HepG2 (cell line): ENCODE data around the gene ZNRD2. TPM values are rescaled to one million over a fixed set of nuclear protein-coding genes. Genes with fewer than 3 reads are reported as not detected.
A peak's percentile ranks its signal among the peaks of the same experiment; 100 is the strongest.

Experiments
- CEBPB ChIP-seq: IDR thresholded peaks from 2 replicates; pipeline ENCODE4 v1.6.1; 2011; ENCODE audit warnings: low read depth, low read length, improper control_type of control experiment, borderline replicate concordance
- GABPB1 ChIP-seq: IDR thresholded peaks from 2 replicates; pipeline ENCODE4 v1.6.1; 2016; ENCODE audit warnings: mild to moderate bottlenecking, missing genetic modification reagents, moderate library complexity, missing compliant biosample characterization
- KLF6 ChIP-seq: IDR thresholded peaks from 2 replicates; pipeline ENCODE4 v1.8.0; 2016; ENCODE audit warnings: missing biosample characterization, missing genetic modification reagents
- RARA ChIP-seq: IDR thresholded peaks from 2 replicates; pipeline ENCODE4 v1.6.1; 2016; ENCODE audit warnings: missing genetic modification reagents, missing compliant biosample characterization
- SAP130 ChIP-seq: IDR thresholded peaks from 2 replicates; pipeline ENCODE4 v1.6.1; 2016; ENCODE audit warnings: low read depth
- SPEN ChIP-seq: sonication (generic); formaldehyde crosslinking; IDR thresholded peaks from 2 replicates; pipeline ENCODE4 v1.5.1; 2020; ENCODE audit warnings: low read depth, mild to moderate bottlenecking, missing genetic modification reagents
- U2AF2 ChIP-seq: fragments of 200-400 bp; formaldehyde crosslinking; IDR thresholded peaks from 2 replicates; pipeline ENCODE4 v1.6.1; 2017; ENCODE audit warnings: low read depth, mild to moderate bottlenecking, low read length
- ZMAT3 ChIP-seq: sonication (generic); formaldehyde crosslinking; conservative IDR thresholded peaks from 2 replicates; pipeline ENCODE4 v1.7.0; 2021; ENCODE audit warnings: missing genetic modification reagents
- ZNF569 ChIP-seq: sonication (generic); formaldehyde crosslinking; IDR thresholded peaks from 2 replicates; pipeline ENCODE4 v1.5.0; 2020; ENCODE audit warnings: mild to moderate bottlenecking, missing genetic modification reagents, moderate library complexity, borderline replicate concordance
- ZNF598 ChIP-seq: sonication (generic); formaldehyde crosslinking; IDR thresholded peaks from 2 replicates; pipeline ENCODE4 v1.5.1; 2020; ENCODE audit warnings: mild to moderate bottlenecking, missing genetic modification reagents, borderline replicate concordance
- ZNF883 ChIP-seq: sonication (generic); formaldehyde crosslinking; IDR thresholded peaks from 2 replicates; pipeline ENCODE4 v1.5.1; 2020; ENCODE audit warnings: mild to moderate bottlenecking, missing genetic modification reagents; ENCODE audit errors: not compliant biosample characterization
- polyA plus RNA-seq, 8 experiments: library from polyadenylated mRNA; depleted of rRNA in 3 of 8; stranded (reverse) in 7 of 8; unstranded in 1 of 8; fragments of >200 nt; fragmentation: Illumina TruSeq in 4 of 8; extraction: Trizol in 4 of 8; gene quantifications; 2 replicates each; pipeline versions ENCODE4 v1.2.1 to v1.2.3, GENCODE V29; 2011 to 2016; ENCODE audit warnings: low read depth in 4 of 8, missing spikeins in 1 of 8, mixed read lengths in 1 of 8; ENCODE audit not compliant: insufficient read depth in 1 of 8
- total RNA-seq, 5 experiments: library from RNA; depleted of rRNA; stranded (reverse); fragments of >200 nt; fragmentation: Illumina TruSeq; extraction: Trizol; gene quantifications; 2 replicates each; pipeline ENCODE4 v1.2.3, GENCODE V29; 2016; ENCODE audit warnings: low read depth in 1 of 5
- TF ChIP-seq, protein P1 (sequence below): sonication (generic); formaldehyde crosslinking; IDR thresholded peaks from 2 replicates; pipeline ENCODE4 v1.9.0; 2021; ENCODE audit warnings: mild to moderate bottlenecking, missing genetic modification reagents
- TF ChIP-seq, protein P2 (sequence below): IDR thresholded peaks from 2 replicates; pipeline ENCODE4 v1.6.1; 2016; ENCODE audit warnings: missing genetic modification reagents, missing compliant biosample characterization
- TF ChIP-seq, protein P3 (sequence below): sonication (generic); formaldehyde crosslinking; IDR thresholded peaks from 2 replicates; pipeline ENCODE4 v1.4.0; 2020; ENCODE audit warnings: missing genetic modification reagents
- TF ChIP-seq, protein P4 (sequence below): sonication (generic); formaldehyde crosslinking; IDR thresholded peaks from 2 replicates; pipeline ENCODE4 v1.8.0; 2022; ENCODE audit warnings: missing genetic modification reagents, mild to moderate bottlenecking, borderline replicate concordance
- TF ChIP-seq, protein P5 (sequence below): sonication (generic); formaldehyde crosslinking; IDR thresholded peaks from 2 replicates; pipeline ENCODE4 v1.4.0; 2020; ENCODE audit warnings: missing genetic modification reagents

Gene ZNRD2
- total and polyA plus RNA-seq, 2 of the 13 experiments (the other 11 are each of a cell fraction or from before 2014, with no cell fraction given), result 29.2 to 34.0 TPM

DNA sequence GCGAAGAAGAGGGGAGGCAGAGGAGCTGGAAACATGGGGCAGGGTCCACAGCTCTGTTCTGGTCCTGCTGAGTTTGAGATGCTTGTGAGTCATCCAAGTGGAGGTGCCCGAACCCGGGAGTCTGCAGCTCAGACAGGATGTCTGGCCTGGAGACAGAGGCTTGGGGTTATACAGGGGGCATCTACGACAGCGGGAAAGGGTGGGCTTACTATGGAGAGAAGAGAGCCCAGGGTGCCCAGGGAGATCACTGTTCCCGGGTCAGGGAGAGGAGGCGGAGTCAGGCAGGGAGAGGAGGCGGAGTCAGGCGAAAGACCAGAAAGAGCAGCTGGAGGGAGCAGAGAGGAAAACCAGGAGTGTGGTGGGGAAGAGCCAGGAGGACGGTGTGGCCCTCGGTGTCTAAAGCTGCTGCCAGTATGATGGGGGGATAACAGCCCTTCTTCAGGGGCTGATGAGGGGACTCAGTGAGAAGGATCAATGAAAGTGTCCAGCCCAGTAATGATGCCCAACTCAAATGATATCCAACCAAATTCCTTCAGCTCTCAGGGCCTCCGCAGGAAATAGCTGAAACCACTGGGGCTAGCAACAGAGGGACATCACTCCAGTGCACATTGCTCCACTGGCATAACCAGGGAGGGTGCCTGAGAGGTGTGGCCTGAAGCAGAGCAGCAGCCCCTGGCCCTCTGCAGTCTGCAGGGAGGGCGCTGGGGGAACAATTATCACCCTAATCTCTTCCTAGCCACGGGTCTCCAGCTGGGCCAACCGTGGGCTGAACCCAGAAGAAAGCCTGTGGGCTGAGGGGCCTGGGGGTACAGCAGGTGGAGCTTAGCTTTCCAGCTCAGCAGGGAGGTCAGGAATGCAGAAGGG lies 9.5 kb upstream of the ZNRD2 start (continued):
- TF ChIP-seq, protein P1, sequence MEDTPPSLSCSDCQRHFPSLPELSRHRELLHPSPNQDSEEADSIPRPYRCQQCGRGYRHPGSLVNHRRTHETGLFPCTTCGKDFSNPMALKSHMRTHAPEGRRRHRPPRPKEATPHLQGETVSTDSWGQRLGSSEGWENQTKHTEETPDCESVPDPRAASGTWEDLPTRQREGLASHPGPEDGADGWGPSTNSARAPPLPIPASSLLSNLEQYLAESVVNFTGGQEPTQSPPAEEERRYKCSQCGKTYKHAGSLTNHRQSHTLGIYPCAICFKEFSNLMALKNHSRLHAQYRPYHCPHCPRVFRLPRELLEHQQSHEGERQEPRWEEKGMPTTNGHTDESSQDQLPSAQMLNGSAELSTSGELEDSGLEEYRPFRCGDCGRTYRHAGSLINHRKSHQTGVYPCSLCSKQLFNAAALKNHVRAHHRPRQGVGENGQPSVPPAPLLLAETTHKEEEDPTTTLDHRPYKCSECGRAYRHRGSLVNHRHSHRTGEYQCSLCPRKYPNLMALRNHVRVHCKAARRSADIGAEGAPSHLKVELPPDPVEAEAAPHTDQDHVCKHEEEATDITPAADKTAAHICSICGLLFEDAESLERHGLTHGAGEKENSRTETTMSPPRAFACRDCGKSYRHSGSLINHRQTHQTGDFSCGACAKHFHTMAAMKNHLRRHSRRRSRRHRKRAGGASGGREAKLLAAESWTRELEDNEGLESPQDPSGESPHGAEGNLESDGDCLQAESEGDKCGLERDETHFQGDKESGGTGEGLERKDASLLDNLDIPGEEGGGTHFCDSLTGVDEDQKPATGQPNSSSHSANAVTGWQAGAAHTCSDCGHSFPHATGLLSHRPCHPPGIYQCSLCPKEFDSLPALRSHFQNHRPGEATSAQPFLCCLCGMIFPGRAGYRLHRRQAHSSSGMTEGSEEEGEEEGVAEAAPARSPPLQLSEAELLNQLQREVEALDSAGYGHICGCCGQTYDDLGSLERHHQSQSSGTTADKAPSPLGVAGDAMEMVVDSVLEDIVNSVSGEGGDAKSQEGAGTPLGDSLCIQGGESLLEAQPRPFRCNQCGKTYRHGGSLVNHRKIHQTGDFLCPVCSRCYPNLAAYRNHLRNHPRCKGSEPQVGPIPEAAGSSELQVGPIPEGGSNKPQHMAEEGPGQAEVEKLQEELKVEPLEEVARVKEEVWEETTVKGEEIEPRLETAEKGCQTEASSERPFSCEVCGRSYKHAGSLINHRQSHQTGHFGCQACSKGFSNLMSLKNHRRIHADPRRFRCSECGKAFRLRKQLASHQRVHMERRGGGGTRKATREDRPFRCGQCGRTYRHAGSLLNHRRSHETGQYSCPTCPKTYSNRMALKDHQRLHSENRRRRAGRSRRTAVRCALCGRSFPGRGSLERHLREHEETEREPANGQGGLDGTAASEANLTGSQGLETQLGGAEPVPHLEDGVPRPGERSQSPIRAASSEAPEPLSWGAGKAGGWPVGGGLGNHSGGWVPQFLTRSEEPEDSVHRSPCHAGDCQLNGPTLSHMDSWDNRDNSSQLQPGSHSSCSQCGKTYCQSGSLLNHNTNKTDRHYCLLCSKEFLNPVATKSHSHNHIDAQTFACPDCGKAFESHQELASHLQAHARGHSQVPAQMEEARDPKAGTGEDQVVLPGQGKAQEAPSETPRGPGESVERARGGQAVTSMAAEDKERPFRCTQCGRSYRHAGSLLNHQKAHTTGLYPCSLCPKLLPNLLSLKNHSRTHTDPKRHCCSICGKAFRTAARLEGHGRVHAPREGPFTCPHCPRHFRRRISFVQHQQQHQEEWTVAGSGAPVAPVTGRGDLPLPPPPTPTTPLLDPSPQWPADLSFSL (CRISPR knock-in tag), result no peak
- TF ChIP-seq U2AF2 (no peak), SAP130 (0 out of 2 replicates have a peak, but pooled peaks have one; percentile 14), ZMAT3 (CRISPR knock-in tag) (no peak), ZNF569 (CRISPR knock-in tag) (no peak), ZNF598 (no peak), RARA (CRISPR knock-in tag) (0 out of 2 replicates have a peak, but pooled peaks have one; percentile 7), KLF6 (CRISPR knock-in tag) (0 out of 2 replicates have a peak, but pooled peaks have one; percentile 36), GABPB1 (no peak), SPEN (CRISPR knock-in tag) (no peak), ZNF883 (CRISPR knock-in tag) (no peak), CEBPB (no peak)
- TF ChIP-seq, protein P2, sequence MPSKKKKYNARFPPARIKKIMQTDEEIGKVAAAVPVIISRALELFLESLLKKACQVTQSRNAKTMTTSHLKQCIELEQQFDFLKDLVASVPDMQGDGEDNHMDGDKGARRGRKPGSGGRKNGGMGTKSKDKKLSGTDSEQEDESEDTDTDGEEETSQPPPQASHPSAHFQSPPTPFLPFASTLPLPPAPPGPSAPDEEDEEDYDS (CRISPR knock-in tag), result 0 out of 2 replicates have a peak, but pooled peaks have one; percentile 35
- TF ChIP-seq, protein P3, sequence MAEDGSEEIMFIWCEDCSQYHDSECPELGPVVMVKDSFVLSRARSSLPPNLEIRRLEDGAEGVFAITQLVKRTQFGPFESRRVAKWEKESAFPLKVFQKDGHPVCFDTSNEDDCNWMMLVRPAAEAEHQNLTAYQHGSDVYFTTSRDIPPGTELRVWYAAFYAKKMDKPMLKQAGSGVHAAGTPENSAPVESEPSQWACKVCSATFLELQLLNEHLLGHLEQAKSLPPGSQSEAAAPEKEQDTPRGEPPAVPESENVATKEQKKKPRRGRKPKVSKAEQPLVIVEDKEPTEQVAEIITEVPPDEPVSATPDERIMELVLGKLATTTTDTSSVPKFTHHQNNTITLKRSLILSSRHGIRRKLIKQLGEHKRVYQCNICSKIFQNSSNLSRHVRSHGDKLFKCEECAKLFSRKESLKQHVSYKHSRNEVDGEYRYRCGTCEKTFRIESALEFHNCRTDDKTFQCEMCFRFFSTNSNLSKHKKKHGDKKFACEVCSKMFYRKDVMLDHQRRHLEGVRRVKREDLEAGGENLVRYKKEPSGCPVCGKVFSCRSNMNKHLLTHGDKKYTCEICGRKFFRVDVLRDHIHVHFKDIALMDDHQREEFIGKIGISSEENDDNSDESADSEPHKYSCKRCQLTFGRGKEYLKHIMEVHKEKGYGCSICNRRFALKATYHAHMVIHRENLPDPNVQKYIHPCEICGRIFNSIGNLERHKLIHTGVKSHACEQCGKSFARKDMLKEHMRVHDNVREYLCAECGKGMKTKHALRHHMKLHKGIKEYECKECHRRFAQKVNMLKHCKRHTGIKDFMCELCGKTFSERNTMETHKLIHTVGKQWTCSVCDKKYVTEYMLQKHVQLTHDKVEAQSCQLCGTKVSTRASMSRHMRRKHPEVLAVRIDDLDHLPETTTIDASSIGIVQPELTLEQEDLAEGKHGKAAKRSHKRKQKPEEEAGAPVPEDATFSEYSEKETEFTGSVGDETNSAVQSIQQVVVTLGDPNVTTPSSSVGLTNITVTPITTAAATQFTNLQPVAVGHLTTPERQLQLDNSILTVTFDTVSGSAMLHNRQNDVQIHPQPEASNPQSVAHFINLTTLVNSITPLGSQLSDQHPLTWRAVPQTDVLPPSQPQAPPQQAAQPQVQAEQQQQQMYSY (CRISPR knock-in tag), result peak; percentile 92
- TF ChIP-seq, protein P4, sequence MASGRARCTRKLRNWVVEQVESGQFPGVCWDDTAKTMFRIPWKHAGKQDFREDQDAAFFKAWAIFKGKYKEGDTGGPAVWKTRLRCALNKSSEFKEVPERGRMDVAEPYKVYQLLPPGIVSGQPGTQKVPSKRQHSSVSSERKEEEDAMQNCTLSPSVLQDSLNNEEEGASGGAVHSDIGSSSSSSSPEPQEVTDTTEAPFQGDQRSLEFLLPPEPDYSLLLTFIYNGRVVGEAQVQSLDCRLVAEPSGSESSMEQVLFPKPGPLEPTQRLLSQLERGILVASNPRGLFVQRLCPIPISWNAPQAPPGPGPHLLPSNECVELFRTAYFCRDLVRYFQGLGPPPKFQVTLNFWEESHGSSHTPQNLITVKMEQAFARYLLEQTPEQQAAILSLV, result 0 out of 2 replicates have a peak, but pooled peaks have one; percentile 29
- TF ChIP-seq, protein P5, sequence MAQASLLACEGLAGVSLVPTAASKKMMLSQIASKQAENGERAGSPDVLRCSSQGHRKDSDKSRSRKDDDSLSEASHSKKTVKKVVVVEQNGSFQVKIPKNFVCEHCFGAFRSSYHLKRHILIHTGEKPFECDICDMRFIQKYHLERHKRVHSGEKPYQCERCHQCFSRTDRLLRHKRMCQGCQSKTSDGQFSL (CRISPR knock-in tag), result no peak
